ENCODE data around the gene PRPF6.

PRPF6 gene

DNA sequence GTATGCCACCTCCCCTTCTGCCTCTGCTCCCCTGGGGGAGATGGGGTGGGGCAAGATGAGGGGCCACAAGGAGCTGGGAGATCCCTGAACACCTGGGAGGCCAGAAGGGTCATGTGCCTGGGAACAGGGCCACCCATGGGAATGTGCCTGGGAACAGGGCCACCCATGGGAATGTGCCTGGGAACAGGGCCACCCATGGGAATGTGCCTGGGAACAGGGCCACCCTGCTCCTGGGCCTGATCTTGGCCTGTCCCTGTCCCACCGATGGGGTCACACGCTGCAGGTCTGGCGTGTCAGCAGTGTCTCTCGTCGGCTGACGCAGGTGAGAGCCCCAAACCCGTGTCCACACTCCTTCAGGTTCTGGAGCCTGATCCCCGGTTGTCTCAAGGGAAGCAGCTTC lies 94.0 kb downstream of the PRPF6 start:
- no peak for DNase-seq (ENCODE audit: low read depth)
- TF ChIP-seq, protein P1, sequence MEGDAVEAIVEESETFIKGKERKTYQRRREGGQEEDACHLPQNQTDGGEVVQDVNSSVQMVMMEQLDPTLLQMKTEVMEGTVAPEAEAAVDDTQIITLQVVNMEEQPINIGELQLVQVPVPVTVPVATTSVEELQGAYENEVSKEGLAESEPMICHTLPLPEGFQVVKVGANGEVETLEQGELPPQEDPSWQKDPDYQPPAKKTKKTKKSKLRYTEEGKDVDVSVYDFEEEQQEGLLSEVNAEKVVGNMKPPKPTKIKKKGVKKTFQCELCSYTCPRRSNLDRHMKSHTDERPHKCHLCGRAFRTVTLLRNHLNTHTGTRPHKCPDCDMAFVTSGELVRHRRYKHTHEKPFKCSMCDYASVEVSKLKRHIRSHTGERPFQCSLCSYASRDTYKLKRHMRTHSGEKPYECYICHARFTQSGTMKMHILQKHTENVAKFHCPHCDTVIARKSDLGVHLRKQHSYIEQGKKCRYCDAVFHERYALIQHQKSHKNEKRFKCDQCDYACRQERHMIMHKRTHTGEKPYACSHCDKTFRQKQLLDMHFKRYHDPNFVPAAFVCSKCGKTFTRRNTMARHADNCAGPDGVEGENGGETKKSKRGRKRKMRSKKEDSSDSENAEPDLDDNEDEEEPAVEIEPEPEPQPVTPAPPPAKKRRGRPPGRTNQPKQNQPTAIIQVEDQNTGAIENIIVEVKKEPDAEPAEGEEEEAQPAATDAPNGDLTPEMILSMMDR (IDR thresholded peaks at IDR 0.05; ENCODE audit: low read depth, low read length, missing control alignments) = no peak
- H3K4me3 ChIP-seq (ENCODE audit: low read depth, low read length) = no peak overlapping the region

DNA sequence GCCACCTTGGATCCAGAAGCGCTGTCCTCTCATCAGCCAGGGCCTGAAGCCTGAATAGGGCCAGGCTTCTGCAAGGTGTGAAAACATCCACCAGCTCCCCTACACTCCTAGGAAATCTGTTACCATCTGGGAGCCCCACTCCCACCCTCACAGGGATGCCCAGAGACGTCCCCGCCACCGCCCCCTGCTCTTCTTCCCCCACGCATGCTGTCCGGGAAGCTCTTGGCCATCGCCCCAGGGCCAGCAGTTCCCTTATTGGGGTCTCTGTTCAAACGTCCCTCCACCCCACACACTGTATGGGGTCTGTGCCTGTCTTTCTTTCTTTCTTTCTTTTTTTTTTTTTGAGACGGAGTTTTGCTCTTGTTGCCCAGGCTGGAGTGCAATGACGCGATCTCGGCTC lies 94.6 kb downstream of the PRPF6 start:
- DNase-seq (ENCODE audit: low read depth) = no peak
- no peak overlapping the region for H3K4me3 ChIP-seq (ENCODE audit: low read depth, low read length)
- TF ChIP-seq, protein P1 (IDR thresholded peaks at IDR 0.05; ENCODE audit: low read depth, low read length, missing control alignments) = no peak

DNA sequence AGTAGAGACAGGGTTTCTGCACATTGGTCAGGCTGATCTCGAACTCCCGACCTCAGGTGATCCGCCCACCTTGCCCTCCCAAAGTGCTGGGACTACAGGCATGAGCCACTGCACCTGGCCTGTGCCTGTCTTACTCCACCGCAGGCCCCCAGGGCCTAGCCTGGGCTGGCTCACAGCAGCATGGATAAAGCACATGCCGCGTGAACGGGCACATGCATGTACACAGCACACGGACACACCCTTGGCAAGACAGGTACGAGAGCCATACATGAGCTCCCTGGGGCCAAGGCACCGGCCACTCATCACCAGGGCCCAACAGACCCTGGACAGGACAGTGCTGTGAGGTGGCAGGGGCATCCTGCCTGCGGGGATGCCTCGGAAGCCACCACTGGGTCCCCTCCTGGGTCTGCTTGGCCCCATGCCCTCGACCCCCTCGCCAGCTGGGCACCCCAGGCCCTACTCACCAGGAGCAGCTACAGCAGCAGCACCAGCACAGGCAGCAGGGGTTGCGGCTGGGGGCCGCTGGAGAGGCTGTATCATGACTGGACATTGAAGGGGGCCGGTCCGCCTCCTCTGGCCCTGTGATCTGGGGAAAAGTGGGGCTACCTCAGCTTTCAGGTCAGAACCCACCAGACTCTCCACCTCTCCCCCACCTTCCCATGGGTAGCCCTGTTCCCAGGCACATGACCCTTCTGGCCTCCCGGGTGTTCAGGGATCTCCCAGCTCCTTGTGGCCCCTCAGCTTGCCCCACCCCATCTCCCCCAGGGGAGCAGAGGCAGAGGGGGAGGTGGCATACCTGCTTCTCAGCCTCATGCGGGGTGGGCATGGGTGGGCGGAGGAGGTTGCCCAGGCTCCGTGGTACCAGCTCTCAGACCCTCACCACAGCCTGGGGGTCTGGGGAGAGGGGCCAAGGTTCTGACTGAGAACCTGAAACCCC lies 95.4 kb downstream of the PRPF6 start:
- no peak for DNase-seq (ENCODE audit: low read depth)
- TF ChIP-seq, protein P1 (IDR thresholded peaks at IDR 0.05; ENCODE audit: low read depth, low read length, missing control alignments) = no peak
- H3K4me3 ChIP-seq (ENCODE audit: low read depth, low read length) = peak overlapping the region; percentile 92

DNA sequence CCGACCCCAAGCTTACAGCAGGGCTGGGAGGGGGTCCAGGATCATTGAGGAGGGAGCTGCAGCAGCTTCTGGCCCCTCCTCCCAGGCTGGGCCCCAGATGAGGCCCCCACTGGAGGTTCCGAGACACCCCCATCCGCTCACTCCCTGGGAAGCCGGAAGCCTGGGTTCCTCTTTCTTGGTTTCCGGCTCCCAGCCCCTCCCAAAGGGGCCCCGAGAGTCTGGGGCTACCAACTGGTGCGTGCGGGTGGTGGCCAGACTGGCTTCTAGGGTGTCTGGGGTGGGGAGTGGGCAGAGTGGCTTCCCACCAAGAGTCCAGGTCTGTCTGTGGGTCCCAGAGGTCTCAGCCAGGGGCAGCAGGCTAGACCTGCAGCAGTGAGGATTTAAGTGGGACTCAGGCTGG lies 96.2 kb downstream of the PRPF6 start:
- TF ChIP-seq, protein P1 (IDR thresholded peaks at IDR 0.05; ENCODE audit: low read depth, low read length, missing control alignments) = no peak
- no peak for DNase-seq (ENCODE audit: low read depth)
- peak overlapping the region; percentile 92 for H3K4me3 ChIP-seq (ENCODE audit: low read depth, low read length)

DNA sequence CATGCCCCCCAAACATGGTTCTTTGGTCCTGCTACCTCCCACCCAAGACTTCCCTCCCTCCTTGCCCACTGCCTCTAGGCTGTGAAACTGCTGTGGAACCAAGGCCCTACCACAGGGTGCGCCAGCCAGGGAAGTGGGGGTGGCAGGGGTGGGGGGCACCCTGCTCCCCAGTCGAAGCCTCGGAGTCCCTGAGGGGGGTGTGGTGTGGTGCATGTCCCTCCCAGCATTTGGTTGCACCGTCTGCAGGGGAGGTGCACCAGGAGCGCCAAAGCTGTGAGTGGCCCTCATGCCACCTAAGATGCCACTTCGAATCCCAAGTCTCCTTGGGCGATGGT lies 96.6 kb downstream of the PRPF6 start:
- TF ChIP-seq, protein P1 (IDR thresholded peaks at IDR 0.05; ENCODE audit: low read depth, low read length, missing control alignments) = peak; percentile 3
- H3K4me3 ChIP-seq (ENCODE audit: low read depth, low read length) = peak overlapping the region; percentile 92
- DNase-seq (ENCODE audit: low read depth) = no peak

DNA sequence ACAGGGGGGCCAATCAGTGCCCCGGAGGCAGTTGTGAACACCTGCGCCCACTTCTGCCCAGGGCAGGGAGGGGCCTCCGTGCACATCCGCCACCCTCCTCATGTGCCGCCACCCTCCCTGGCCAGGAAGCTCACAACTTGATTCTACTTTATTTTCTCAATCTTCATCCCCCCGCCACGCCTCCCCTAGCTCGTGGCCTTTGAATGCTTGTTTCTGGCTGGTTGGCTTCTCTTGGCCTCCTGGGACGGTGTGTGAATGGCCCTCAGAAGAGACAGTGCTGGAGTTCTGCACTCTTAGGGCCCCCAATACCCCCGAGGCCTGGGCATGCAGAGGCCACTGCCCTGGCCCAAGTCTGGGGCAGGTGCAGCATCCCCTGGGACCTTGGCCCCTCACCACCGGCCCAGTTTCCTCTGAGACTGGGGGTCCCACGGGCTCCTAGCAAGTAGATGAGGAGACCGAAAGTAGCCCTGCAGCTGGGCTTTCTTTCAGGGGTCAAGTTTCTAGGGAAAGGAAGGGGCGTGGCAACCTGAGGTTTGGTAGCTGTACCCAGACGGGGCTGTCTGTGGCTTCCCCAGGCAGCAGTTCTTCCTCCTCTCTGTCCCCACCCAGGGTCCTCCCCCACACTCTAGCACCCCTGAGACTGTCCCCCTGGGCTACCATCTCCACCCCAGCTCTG lies 97.1 kb downstream of the PRPF6 start:
- no peak for DNase-seq (ENCODE audit: low read depth)
- TF ChIP-seq, protein P1 (IDR thresholded peaks at IDR 0.05; ENCODE audit: low read depth, low read length, missing control alignments) = no peak
- H3K4me3 ChIP-seq (ENCODE audit: low read depth, low read length) = peak overlapping the region; percentile 92

Data from GM12864 (cell line).